Renal pelvis (tissue), 12 donors: ENCODE results near the gene MORN2. TPM values are rescaled to one million over a fixed set of nuclear protein-coding genes. Genes with fewer than 3 reads are reported as not detected.
"Not testable (repeated sequence)": the region's sequence is repeated elsewhere in the genome, so short reads cannot be mapped to it uniquely, and the experiment has no call there.

Experiments used
- DNase-seq: peaks from one replicate; pipeline ENCODE4 v3.0.0-alpha.2; 2013
- long read RNA-seq, 16 experiments: transcript quantifications; one replicate each; lab custom pipeline, GENCODE V29; 2026
- polyA plus RNA-seq, 3 donors: library from polyadenylated mRNA; unstranded; fragments of 120-200 nt; gene quantifications; one replicate each; pipeline ENCODE4 v1.2.1, GENCODE V29; 2013; ENCODE audit not compliant: insufficient read length in 3 of 3

The MORN2 gene
- 10 to 100 TPM; 47.2 to 49.6 (median 49.1) TPM for polyA plus RNA-seq
- long read RNA-seq, donor 1, transcript MORN2-201 (5 exons, 739 nt) = major isoform, 32 of 32 reads
- long read RNA-seq, donor 1, partial matches to known transcripts = 0 of 32 reads
- long read RNA-seq, donor 1, other reads (novel, unspliced or antisense) = 0 of 32 reads
- long read RNA-seq, donor 2, transcript MORN2-201 (5 exons, 739 nt) = major isoform, 35 of 36 reads
- long read RNA-seq, donor 2, partial matches to known transcripts = 0 of 36 reads
- long read RNA-seq, donor 2, other reads (novel, unspliced or antisense) = 0 of 36 reads
- long read RNA-seq, donor 3, transcript MORN2-201 (5 exons, 739 nt) = major isoform, 39 of 39 reads
- long read RNA-seq, donor 3, partial matches to known transcripts = 0 of 39 reads
- long read RNA-seq, donor 3, other reads (novel, unspliced or antisense) = 0 of 39 reads
- long read RNA-seq, donor 4, transcript MORN2-201 (5 exons, 739 nt) = major isoform, 52 of 52 reads
- long read RNA-seq, donor 4, partial matches to known transcripts = 0 of 52 reads
- long read RNA-seq, donor 4, other reads (novel, unspliced or antisense) = 0 of 52 reads
- long read RNA-seq, donor 5, transcript MORN2-201 (5 exons, 739 nt) = major isoform, 17 of 17 reads
- long read RNA-seq, donor 5, partial matches to known transcripts = 0 of 17 reads
- long read RNA-seq, donor 5, other reads (novel, unspliced or antisense) = 0 of 17 reads
- long read RNA-seq, donor 6, transcript MORN2-201 (5 exons, 739 nt) = major isoform, 19 of 30 reads
- long read RNA-seq, donor 6, partial matches to known transcripts = 11 of 30 reads
- long read RNA-seq, donor 6, other reads (novel, unspliced or antisense) = 0 of 30 reads
- long read RNA-seq, donor 7, transcript MORN2-201 (5 exons, 739 nt) = major isoform, 33 of 45 reads
- long read RNA-seq, donor 7, partial matches to known transcripts = 12 of 45 reads
- long read RNA-seq, donor 7, other reads (novel, unspliced or antisense) = 0 of 45 reads
- long read RNA-seq, donor 8, transcript MORN2-201 (5 exons, 739 nt) = major isoform, 7 of 7 reads
- long read RNA-seq, donor 8, partial matches to known transcripts = 0 of 7 reads
- long read RNA-seq, donor 8, other reads (novel, unspliced or antisense) = 0 of 7 reads
- long read RNA-seq, donor 9, transcript MORN2-201 (5 exons, 739 nt) = major isoform, 48 of 48 reads
- long read RNA-seq, donor 9, partial matches to known transcripts = 0 of 48 reads
- long read RNA-seq, donor 9, other reads (novel, unspliced or antisense) = 0 of 48 reads
- long read RNA-seq, donor 10, transcript MORN2-201 (5 exons, 739 nt) = major isoform, 23 of 28 reads
- long read RNA-seq, donor 10, partial matches to known transcripts = 5 of 28 reads
- long read RNA-seq, donor 10, other reads (novel, unspliced or antisense) = 0 of 28 reads
- long read RNA-seq, donor 11, transcript MORN2-201 (5 exons, 739 nt) = major isoform, 16 of 16 reads
- long read RNA-seq, donor 11, partial matches to known transcripts = 0 of 16 reads
- long read RNA-seq, donor 11, other reads (novel, unspliced or antisense) = 0 of 16 reads
- long read RNA-seq, donor 12, transcript MORN2-201 (5 exons, 739 nt) = major isoform, 24 of 24 reads
- long read RNA-seq, donor 12, partial matches to known transcripts = 0 of 24 reads
- long read RNA-seq, donor 12, other reads (novel, unspliced or antisense) = 0 of 24 reads
- long read RNA-seq, donor 13, transcript MORN2-201 (5 exons, 739 nt) = major isoform, 23 of 29 reads
- long read RNA-seq, donor 13, partial matches to known transcripts = 6 of 29 reads
- long read RNA-seq, donor 13, other reads (novel, unspliced or antisense) = 0 of 29 reads
- long read RNA-seq, donor 14 = 0 reads
- long read RNA-seq, donor 15, transcript MORN2-201 (5 exons, 739 nt) = major isoform, 25 of 25 reads
- long read RNA-seq, donor 15, partial matches to known transcripts = 0 of 25 reads
- long read RNA-seq, donor 15, other reads (novel, unspliced or antisense) = 0 of 25 reads
- long read RNA-seq, donor 16, transcript MORN2-201 (5 exons, 739 nt) = major isoform, 36 of 42 reads
- long read RNA-seq, donor 16, partial matches to known transcripts = 6 of 42 reads
- long read RNA-seq, donor 16, other reads (novel, unspliced or antisense) = 0 of 42 reads

DNA sequence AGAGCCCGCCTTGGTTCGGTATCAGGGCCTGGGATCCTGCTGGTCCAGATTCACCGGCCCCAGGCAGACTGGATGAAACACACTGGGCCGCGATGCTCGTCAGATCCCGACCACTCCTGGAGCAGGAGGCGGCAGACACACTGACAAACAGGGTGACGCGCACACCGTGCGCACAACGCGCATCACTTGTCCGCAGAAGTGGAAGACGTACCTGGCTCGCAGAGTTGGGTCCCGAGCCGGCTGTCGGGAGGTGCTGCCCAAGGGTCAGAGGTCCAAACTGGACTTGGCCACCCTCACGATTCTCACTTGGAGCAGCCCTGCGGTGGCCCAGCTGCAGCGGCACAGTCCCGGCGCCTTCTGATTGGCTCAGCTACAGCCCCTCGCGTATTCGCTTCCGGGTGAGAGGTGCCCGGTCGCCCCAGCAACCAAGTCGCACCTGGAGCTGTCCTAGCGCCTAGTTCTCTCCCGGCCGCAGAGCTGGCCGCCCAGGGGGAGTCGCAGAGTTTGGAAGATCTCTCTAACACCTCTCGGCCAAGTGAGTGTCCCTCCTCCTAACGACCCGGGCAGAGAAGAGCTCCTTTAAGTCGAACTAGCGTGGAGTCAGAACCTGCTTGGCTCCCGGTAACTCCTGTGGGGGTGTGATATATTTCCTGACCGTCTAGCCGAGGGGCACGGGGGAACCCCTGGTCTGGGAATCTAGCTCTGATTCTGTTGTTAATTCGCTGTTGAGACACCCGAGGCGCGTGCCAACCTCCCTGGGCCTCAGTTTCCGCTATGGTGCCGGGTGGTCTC, at the start of gene MORN2, which contains the start of gene DHX57:
Gene MORN2, plus strand, starts transcription at position 401 of the 792 bp plus-strand sequence.
Gene DHX57, minus strand, starts transcription at position 359 of the 792 bp plus-strand sequence. CDS start 7,529 bp downstream, outside the sequence.
- peak; percentile 90 for DNase-seq

DNA sequence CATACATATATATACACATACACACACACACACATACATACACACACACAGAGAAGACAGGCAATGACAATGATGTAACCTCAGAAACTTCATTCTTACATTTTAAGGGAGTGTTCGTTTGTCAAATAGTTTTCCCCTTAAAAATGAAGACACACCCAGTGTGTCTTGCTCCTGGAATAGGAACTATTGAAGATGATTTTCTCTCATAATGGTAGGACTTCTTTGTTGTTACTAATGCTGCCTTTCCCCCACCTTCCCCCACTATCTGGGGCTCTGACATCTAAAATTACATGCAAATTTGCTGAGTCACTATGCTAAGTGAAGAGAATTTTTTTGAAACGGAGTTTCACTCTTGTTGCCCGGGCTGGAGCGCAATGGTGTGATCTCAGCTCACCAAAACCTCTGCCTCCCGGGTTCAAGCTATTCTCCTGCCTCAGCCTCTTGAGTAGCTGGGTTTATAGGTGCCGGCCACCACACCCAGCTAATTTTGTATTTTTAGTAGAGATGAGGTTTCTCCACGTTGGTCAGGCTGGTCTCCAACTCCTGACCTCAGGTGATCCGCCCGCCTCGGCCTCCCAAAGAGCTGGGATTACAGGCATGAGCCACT, 48.1 kb upstream of the MORN2 start:
- DNase-seq = not testable (repeated sequence)

DNA sequence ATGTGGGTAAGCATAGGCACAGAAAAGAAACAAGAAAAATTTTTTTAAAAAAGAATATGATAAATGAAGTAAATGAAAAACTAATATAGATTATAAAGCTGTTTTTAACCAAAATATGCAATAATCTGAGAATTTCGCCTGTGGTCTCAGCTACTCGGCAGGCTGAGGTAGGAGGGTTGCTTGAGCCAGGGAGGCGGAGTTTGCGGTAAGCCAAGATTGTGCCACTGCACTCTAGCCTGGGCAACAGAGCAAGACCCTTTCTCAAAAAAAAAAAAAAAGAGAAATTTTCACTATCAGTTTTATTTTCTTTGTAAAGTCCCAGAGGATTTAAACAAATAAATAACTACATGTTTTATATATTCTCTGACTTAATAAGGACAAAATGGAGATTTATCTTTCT, 47.3 kb upstream of the MORN2 start:
- DNase-seq = no peak

DNA sequence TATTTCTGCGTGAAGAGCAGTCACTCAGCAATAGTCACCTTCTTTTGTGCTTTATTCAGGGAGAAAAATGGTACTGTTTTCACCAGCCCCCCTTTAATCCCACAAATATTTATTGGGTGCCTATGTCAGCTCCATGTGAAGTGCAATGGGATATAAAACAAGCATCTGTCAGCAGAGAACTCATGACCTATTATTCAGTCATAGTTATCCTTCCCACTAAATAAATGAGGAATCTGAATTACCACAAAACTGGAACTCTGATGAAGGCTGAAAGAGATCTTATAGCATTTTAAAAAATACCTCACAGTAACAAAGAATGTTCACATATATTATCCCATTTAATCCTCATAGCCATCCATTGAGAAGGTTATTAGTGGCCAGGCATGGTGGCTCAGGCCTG, 45.8 kb upstream of the MORN2 start:
- no peak for DNase-seq

DNA sequence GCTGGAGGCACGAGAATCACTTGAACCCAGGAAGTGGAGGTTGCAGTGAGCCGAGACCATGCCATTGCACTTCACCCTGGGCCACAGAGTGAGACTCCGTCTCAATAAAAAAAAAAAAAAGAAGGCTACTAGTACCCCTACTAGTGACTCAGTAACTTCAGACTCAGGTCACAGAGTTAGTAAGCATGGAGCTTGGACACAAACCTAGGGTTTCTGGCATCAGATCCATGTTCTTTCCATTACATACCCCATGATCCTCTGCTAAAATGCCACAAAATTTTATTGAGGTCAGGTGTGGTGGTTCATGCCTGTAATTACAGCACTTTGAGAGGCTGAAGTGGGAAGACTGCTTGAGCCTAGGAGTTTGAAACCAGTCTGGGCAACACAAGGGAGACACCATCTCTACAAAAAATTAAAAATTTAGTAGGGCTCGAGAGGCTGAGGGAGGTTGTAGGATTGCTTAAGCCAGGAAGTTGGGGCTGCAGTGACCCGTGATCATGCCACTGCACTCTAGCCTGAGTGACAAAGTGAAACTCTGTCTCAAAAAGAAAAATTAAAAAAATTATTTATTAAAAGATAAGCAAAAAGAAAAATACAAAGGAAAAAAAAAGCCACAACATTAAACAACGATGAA, 45.1 kb upstream of the MORN2 start:
- DNase-seq = no peak

- DNase-seq = no peak
Measured at GRCh38 chr2:38835015-38835601, 40.7 kb upstream of the MORN2 start.

DNA sequence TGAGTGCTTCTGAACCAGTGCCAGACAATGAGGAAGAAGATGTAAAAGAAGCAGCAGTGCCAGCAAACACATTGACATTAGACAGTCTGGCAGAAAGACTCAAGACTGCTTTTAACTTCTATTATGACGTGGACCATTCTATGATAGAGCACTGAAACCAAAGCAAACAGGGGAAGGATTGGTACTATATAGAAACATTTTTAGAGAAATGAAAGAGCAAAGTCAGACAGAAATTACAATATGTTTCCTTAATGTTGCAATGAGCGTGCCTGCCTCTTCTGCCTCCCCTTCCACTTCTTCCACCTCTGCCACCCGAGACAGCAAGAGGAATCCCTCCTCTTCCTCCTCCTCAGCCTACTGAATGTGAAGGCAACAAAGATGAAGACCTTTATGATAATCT, 39.8 kb upstream of the MORN2 start:
- no peak for DNase-seq

DNA sequence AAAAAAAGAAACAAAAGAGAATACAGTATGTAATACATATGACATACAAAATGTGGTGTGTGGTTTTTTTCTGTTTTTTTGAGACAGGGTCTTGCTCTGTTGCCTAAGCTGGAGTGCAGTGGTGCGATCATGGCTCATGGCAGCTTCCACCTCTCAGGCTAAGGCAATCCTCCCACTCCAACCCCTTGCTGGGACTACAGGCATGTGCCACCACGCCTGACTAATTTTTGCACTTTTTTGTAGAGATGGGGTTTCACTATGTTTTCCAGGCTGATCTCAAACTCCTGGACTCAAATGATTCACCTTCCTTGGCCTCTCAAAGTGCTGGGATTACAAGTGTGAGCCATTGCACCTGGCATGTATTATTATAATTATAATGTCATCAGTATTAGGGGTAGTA, 39.0 kb upstream of the MORN2 start:
- DNase-seq = peak; percentile 12

- no peak for DNase-seq
Measured at GRCh38 chr2:38850045-38850444, 25.7 kb upstream of the MORN2 start.

DNA sequence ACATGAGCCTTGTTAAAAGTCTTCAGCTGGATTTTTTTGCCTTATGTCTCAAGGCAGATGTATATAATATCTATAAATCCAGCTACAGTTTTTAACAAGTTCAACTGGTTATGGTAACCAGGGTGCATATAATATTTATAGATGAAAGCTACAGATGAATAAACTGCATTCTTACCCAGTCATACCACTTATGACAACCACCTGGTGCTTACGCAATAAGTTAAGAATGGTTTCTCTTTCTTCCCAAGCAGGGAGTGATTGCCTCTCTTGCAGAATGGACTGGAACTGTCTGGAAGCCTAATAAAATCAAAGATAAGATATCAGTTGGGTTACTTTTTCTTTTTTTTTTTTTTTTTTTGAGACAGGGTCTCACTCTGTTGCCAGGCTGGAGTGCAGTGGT, 19.6 kb upstream of the MORN2 start:
- no peak for DNase-seq

GRCh38 chr2:38862476-38862875, 13.3 kb upstream of the MORN2 start:
- no peak for DNase-seq

- DNase-seq = no peak
Measured at GRCh38 chr2:38863061-38863695, 12.6 kb upstream of the MORN2 start.

GRCh38 chr2:38866773-38867443, 8.9 kb upstream of the MORN2 start:
- DNase-seq = no peak

DNA sequence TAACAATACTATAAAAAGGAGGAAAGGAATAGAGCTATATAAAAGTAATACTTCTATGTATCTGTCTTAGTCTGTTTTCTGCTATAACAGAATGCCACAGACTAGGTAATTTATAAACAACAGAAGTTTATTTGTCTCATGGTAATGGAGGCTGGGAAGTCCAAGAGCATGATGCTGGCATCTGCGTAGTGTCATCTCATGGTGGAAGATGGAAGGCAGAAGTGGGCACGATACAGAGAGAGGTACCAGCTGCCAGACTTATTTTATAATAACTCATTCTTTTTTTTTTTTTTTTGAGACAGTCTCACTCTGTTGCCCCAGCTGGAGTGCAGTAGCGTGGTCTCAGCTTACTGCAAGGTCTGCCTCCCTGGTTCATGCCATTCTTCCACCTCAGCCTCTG, 4.3 kb upstream of the MORN2 start:
- no peak for DNase-seq

DNA sequence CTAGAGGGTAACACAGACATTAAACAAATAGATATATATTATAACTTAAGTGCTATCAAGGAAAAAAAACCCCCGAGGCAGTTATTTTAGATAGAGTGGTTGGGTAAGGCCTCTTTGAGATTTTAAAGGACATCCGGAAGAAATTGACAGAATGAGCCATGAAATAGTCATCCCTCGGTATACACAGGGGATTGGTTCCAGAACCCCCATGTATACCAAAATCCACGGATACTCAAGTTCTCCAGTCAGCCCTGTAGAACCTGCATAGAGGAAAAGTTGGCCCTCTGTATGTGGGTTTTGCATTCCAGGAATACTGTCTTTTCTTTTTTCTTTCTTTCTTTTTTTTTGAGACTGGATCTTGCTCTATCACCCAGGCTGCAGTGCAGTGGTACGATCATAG, 2.0 kb upstream of the MORN2 start:
- DNase-seq = no peak

DNA sequence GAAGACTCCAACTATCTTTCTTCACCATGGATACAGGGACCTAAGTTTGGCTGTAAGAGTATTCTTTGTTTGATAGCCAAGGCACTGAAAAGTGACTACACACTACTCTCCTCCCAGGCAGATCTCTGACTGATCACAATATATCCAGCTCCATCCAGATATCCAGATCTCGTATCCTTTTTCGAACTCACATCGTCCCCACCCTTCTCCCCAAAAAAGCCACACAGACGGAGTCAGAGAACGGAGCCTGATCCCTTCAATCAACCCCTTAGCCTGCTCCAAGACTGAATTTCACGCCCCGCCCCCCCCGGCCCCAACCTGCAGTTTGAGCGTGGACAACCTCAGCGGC, 575 bp upstream of the MORN2 start:
- peak; percentile 16 for DNase-seq

GRCh38 chr2:38876407-38876806, 631 bp downstream of the MORN2 start:
- DNase-seq = no peak
